Measurements from ENCODE around the gene ADGRD1. TPM values are rescaled to one million over a fixed set of nuclear protein-coding genes. Genes with fewer than 3 reads are reported as not detected.

Gene ADGRD1
- total RNA-seq, 1 donor from 2014 or later = 35.8 TPM

DNA sequence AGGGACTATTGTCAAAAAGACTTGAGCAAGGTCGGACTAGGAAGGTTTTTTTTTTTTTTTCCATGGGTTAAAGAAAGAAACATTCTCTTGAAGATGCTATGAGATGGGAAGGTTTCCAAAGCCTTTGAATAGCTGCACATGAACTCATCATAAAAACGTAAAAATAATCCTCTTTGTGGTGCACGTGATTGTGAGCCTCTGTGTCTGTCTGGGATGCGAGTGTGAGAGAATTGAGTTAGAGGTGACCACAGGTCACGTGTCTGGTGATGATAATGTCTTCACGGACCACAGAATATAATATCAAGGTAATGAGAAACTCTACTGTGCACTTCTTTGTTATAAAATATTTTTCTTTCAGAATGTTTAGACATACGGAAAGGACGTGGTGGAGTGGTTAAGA lies 24.3 kb upstream of the ADGRD1 start:
- no peak for DNase-seq (ENCODE audit: extremely low spot score in 2 of 2)
- Histone ChIP-seq H3K27ac (no peak overlapping the region), H3K4me3 (no peak overlapping the region), H3K4me1 (peaks cover 26% of the 10 kb centered on the region), H3K9me3 (no peaks in the 10 kb centered on the region), H3K36me3 (no peaks in the 10 kb centered on the region), H3K27me3 (no peaks in the 10 kb centered on the region)
- intact Hi-C loops (cut with DNase I) = no loop called here
- TF ChIP-seq, protein P1, sequence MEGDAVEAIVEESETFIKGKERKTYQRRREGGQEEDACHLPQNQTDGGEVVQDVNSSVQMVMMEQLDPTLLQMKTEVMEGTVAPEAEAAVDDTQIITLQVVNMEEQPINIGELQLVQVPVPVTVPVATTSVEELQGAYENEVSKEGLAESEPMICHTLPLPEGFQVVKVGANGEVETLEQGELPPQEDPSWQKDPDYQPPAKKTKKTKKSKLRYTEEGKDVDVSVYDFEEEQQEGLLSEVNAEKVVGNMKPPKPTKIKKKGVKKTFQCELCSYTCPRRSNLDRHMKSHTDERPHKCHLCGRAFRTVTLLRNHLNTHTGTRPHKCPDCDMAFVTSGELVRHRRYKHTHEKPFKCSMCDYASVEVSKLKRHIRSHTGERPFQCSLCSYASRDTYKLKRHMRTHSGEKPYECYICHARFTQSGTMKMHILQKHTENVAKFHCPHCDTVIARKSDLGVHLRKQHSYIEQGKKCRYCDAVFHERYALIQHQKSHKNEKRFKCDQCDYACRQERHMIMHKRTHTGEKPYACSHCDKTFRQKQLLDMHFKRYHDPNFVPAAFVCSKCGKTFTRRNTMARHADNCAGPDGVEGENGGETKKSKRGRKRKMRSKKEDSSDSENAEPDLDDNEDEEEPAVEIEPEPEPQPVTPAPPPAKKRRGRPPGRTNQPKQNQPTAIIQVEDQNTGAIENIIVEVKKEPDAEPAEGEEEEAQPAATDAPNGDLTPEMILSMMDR (IDR thresholded peaks at IDR 0.05) = no peak
- TF ChIP-seq POLR2AphosphoS5 (IDR thresholded peaks at IDR 0.05; ENCODE audit: insufficient read depth in 1 of 2, low read depth in 1 of 2) (no peak), POLR2A (IDR thresholded peaks at IDR 0.05) (no peak)

DNA sequence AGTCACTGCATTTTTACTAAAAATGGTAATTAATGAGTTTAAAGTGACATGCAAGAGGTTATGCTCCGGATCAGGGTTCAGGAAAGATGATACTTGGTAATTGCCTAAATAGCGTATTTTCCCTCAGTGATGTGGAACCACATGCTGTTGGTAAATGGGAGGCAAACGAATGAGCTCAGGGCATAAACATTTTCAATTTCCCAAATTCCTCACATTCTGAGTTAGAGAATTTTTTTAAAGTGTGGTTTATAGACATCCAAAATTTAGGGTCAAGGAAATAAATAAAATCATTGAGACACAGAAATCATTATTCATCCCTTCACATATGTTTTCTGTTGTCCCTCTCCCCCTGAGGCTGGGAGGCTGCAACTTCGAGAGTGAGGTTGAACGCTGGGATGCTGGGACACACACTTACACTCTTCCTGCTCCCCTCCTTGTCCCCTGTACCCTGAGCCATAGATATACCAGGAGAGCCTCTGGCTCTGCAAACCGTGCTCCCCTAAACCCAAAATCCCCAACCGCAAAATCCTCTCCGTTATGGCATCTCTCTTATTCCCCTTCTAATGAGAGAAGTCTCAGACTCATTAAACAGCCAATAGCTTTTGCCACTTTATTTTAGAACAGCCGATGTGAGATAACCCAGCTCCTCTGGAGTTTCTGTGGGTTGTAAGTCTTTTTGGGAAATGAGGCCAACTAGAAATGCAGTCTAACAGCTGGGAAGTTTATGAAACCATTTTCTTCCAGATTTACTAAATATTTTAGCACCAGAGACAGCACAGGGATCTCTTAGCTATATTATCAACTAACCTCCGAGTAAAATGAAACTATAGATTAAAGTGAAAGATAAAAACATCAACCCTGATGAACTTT lies 21.4 kb upstream of the ADGRD1 start:
- no peaks in the 10 kb centered on the region for H3K36me3 ChIP-seq
- no peak for TF ChIP-seq POLR2AphosphoS5 (IDR thresholded peaks at IDR 0.05; ENCODE audit: insufficient read depth in 1 of 2, low read depth in 1 of 2)
- TF ChIP-seq, protein P1 (IDR thresholded peaks at IDR 0.05) = no peak
- no peak for TF ChIP-seq POLR2A (IDR thresholded peaks at IDR 0.05)
- DNase-seq (ENCODE audit: extremely low spot score in 2 of 2) = no peak
- H3K4me3 ChIP-seq = no peak overlapping the region
- H3K27ac ChIP-seq = peak overlapping the region; percentile 75
- H3K27me3 ChIP-seq = no peaks in the 10 kb centered on the region
- peaks cover 12% of the 10 kb centered on the region for H3K4me1 ChIP-seq
- H3K9me3 ChIP-seq = no peaks in the 10 kb centered on the region
- intact Hi-C loops (cut with DNase I) = no loop called here

DNA sequence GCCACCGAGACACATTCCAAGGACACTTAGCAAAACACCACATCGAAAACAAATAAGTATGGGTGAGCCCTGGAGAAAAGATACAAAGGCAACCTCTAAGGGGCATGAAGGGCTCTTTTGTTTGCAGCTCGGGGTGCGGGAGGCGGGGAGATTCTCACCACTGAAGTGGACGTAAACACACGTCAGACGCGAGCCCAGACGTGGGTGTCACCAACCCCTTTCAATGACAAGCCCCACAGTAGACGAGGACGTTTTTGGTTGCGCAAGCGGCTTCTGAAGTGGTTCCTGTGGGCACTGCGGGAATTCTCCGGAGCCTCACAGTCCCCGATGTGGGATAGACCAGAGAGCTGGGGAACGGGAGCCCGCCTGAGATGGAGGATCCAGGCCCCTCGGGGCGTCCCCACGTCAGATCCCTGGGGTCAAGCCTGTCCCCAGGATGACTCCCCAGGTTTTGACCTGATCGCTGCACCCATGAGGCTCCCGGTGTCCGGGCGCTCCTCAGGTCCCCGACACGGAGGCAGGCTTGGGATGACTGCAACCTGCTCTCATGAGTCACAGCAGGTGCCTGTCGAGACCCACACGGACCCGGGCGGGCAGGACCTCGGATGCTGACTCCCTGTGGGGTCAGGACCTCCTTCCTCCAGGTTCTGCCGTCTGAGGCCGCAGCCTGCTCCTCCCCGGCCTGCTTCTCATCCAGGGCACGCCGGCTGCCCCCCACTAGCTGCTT lies 20.3 kb upstream of the ADGRD1 start:
- no peak for DNase-seq (ENCODE audit: extremely low spot score in 2 of 2)
- Histone ChIP-seq H3K27ac (peak overlapping the region; percentile 75), H3K27me3 (no peaks in the 10 kb centered on the region), H3K9me3 (no peaks in the 10 kb centered on the region), H3K4me1 (peaks cover 12% of the 10 kb centered on the region), H3K4me3 (no peak overlapping the region), H3K36me3 (no peaks in the 10 kb centered on the region)
- intact Hi-C loops (cut with DNase I) = no loop called here
- TF ChIP-seq, protein P1 (IDR thresholded peaks at IDR 0.05) = no peak
- TF ChIP-seq POLR2A (IDR thresholded peaks at IDR 0.05) (no peak), POLR2AphosphoS5 (IDR thresholded peaks at IDR 0.05; ENCODE audit: insufficient read depth in 1 of 2, low read depth in 1 of 2) (no peak)

- H3K27ac ChIP-seq = no peak overlapping the region
- H3K9me3 ChIP-seq = no peaks in the 10 kb centered on the region
- H3K27me3 ChIP-seq = no peaks in the 10 kb centered on the region
- H3K36me3 ChIP-seq = no peaks in the 10 kb centered on the region
- no peak overlapping the region for H3K4me3 ChIP-seq
- H3K4me1 ChIP-seq = peaks cover 6% of the 10 kb centered on the region
- no peak for TF ChIP-seq POLR2AphosphoS5 (IDR thresholded peaks at IDR 0.05; ENCODE audit: insufficient read depth in 1 of 2, low read depth in 1 of 2)
- no peak for TF ChIP-seq POLR2A (IDR thresholded peaks at IDR 0.05)
- TF ChIP-seq, protein P1 (IDR thresholded peaks at IDR 0.05) = no peak
- DNase-seq (ENCODE audit: extremely low spot score in 2 of 2) = no peak
- intact Hi-C loops (cut with DNase I) = no loop called here
These were observed 19.0 kb upstream of the ADGRD1 start for GRCh38 chr12:130934753-130935152.

All from vagina (tissue), 2 donors.